Caco-2 (cell line): Measurements from ENCODE around the gene IMPACT. TPM values are rescaled to one million over a fixed set of nuclear protein-coding genes. Genes with fewer than 3 reads are reported as not detected.

Source experiments
- BruUV-seq: library from RNA; stranded (reverse); fragments of 400-500 nt; replicated peaks from 2 replicates; lab custom pipeline; 2021; lab: Mats Ljungman, UMichigan
- CTCF ChIA-PET: fragments of 300-600 bp; sonication (Branson Sonifier 250); formaldehyde crosslinking; loops from one replicate; lab custom pipeline; 2022; ENCODE audit warnings: antibody characterized with exemption; lab: Charles Lee
- POLR2A ChIA-PET: fragments of 300-600 bp; sonication (Branson Sonifier 250); formaldehyde crosslinking; loops from one replicate; lab custom pipeline; 2022; ENCODE audit warnings: antibody characterized with exemption; lab: Charles Lee
- DNase-seq, 2 experiments: peaks; one replicate each; pipeline versions ENCODE4 v3.0.0 to v3.0.0-alpha.2; 2020 to 2022
- H3K27me3 ChIP-seq: replicated peaks from 2 replicates; pipeline ENCODE4 v1.6.0; 2011; ENCODE audit warnings: low read length; ENCODE audit not compliant: control insufficient read depth, insufficient read depth
- H3K36me3 ChIP-seq: 2 replicates; pipeline ENCODE4 v1.5.1; 2011; ENCODE audit warnings: low read length; ENCODE audit not compliant: control insufficient read depth, insufficient read depth
- H3K4me1 ChIP-seq: fragments of 250-450 bp; sonication (Bioruptor Pico); 2 replicates; pipeline ENCODE4 v1.5.1; 2020; ENCODE audit warnings: mild to moderate bottlenecking
- H3K4me3 ChIP-seq: 2 replicates; pipeline ENCODE4 v1.5.1; 2011; ENCODE audit warnings: low read depth, mild to moderate bottlenecking, control low read depth, low read length
- H3K9me3 ChIP-seq: fragments of 250-450 bp; sonication (Bioruptor Pico); 2 replicates; pipeline ENCODE4 v1.5.1; 2020; ENCODE audit warnings: mild to moderate bottlenecking, moderate library complexity
- H3K27ac Mint-ChIP-seq: one replicate; pipeline ENCODE4 v1.8.0; 2022; ENCODE audit warnings: mixed read lengths; ENCODE audit not compliant: unreplicated experiment
- H3K27me3 Mint-ChIP-seq: one replicate; pipeline ENCODE4 v1.8.0; 2022; ENCODE audit warnings: mixed read lengths; ENCODE audit not compliant: insufficient read depth, unreplicated experiment
- H3K36me3 Mint-ChIP-seq: one replicate; pipeline ENCODE4 v1.8.0; 2022; ENCODE audit warnings: mild to moderate bottlenecking, mixed read lengths; ENCODE audit not compliant: insufficient read depth, unreplicated experiment
- H3K4me1 Mint-ChIP-seq: one replicate; pipeline ENCODE4 v1.8.0; 2022; ENCODE audit warnings: low read depth, mixed read lengths; ENCODE audit not compliant: unreplicated experiment
- H3K4me3 Mint-ChIP-seq: one replicate; pipeline ENCODE4 v1.8.0; 2022; ENCODE audit warnings: mild to moderate bottlenecking, moderate library complexity, mixed read lengths; ENCODE audit not compliant: unreplicated experiment
- H3K9me3 Mint-ChIP-seq: one replicate; pipeline ENCODE4 v1.8.0; 2022; ENCODE audit warnings: mixed read lengths; ENCODE audit not compliant: unreplicated experiment
- intact Hi-C: fragments of 100-400 bp; cut with micrococcal nuclease; formaldehyde crosslinking; loops from one replicate; pipeline ENCODE4 v1.10.0; 2022; ENCODE audit not compliant: unreplicated experiment
- total RNA-seq: library from RNA; stranded (reverse); gene quantifications from 2 replicates; pipeline ENCODE4 v1.2.3, GENCODE V29; 2022
- TF ChIP-seq, protein P1 (sequence below), 2 experiments: fragments of 200-600 bp in 1 of 2; IDR thresholded peaks; 1 replicate in 1 of 2; 2 replicates in 1 of 2; pipeline versions ENCODE4 v1.5.1 to v1.8.0; 2011 to 2022; ENCODE audit warnings: antibody characterized with exemption in 1 of 2, control low read depth in 1 of 2, inconsistent platforms in 1 of 2, low read depth in 1 of 2, low read length in 1 of 2, mild to moderate bottlenecking in 1 of 2, moderate library complexity in 1 of 2; ENCODE audit not compliant: insufficient read depth in 1 of 2, severe bottlenecking in 1 of 2, unreplicated experiment in 1 of 2

The IMPACT gene
- total RNA-seq, 1 experiment from 2014 or later = 20.6 TPM

- intact Hi-C loops = no loop called here
- POLR2A ChIA-PET = no interaction called here
These were observed 33.9 kb downstream of the IMPACT start, which contains the start of gene HRH4 for GRCh38 chr18:24460388-24460787. Gene HRH4 (plus strand): TSS chr18:24460637. CDS start chr18:24460729, 92 bp downstream.

DNA sequence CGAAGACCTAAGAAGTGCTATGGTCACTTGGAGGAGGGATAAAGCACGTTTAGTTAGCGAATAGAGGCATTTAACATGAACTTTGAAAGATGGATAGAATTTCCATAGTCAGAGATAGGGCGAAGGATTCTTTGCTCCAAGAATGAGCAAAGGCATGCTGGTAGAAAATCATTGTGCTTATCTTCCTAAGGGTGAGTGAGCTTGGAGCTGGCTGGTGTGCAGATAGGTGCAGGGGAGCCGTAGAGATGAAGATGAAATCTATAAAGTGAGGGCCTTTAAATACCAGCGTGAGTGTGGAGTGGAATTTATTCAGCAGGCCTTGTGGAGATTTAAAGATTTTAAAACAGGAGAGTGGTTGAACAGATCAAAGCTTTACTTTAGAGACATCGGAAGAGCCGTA, 35.5 kb downstream of the IMPACT start:
- DNase-seq = no peak
- Histone ChIP-seq H3K27me3 (no peaks in the 10 kb centered on the region), H3K9me3 (no peaks in the 10 kb centered on the region), H3K36me3 (no peaks in the 10 kb centered on the region), H3K4me1 (no peaks in the 10 kb centered on the region), H3K4me3 (no peak overlapping the region)
- intact Hi-C loops = no loop called here
- no TSS peak for BruUV-seq
- no peaks in the 10 kb centered on the region for H3K27me3 Mint-ChIP-seq
- CTCF ChIA-PET = no interaction called here
- H3K27ac Mint-ChIP-seq = no peak overlapping the region
- H3K4me3 Mint-ChIP-seq = no peak overlapping the region
- TF ChIP-seq, protein P1, sequence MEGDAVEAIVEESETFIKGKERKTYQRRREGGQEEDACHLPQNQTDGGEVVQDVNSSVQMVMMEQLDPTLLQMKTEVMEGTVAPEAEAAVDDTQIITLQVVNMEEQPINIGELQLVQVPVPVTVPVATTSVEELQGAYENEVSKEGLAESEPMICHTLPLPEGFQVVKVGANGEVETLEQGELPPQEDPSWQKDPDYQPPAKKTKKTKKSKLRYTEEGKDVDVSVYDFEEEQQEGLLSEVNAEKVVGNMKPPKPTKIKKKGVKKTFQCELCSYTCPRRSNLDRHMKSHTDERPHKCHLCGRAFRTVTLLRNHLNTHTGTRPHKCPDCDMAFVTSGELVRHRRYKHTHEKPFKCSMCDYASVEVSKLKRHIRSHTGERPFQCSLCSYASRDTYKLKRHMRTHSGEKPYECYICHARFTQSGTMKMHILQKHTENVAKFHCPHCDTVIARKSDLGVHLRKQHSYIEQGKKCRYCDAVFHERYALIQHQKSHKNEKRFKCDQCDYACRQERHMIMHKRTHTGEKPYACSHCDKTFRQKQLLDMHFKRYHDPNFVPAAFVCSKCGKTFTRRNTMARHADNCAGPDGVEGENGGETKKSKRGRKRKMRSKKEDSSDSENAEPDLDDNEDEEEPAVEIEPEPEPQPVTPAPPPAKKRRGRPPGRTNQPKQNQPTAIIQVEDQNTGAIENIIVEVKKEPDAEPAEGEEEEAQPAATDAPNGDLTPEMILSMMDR (IDR thresholded peaks at IDR 0.05; ENCODE audit: insufficient read depth in 1 of 2, low read depth in 1 of 2, low read length in 1 of 2, severe bottlenecking in 1 of 2, unreplicated experiment in 1 of 2) = no peak
- no peaks in the 10 kb centered on the region for H3K36me3 Mint-ChIP-seq
- no peaks in the 10 kb centered on the region for H3K9me3 Mint-ChIP-seq
- no peaks in the 10 kb centered on the region for H3K4me1 Mint-ChIP-seq
- POLR2A ChIA-PET = no interaction called here

More at GRCh38 chr18:24460388-24460787, 33.9 kb downstream of the IMPACT start, which contains the start of gene HRH4:
- Mint-ChIP-seq H3K27ac (no peak within 1 kb of the TSS), H3K4me1 (no peaks in the 10 kb centered on the region), H3K4me3 (no peak within 1 kb of the TSS), H3K27me3 (no peaks in the 10 kb centered on the region), H3K36me3 (no peaks in the 10 kb centered on the region), H3K9me3 (no peaks in the 10 kb centered on the region)
- H3K4me3 ChIP-seq = no peak within 1 kb of the TSS
- no peak for DNase-seq
- BruUV-seq = no TSS peak
- TF ChIP-seq, protein P1 (IDR thresholded peaks at IDR 0.05; ENCODE audit: insufficient read depth in 1 of 2, low read depth in 1 of 2, low read length in 1 of 2, severe bottlenecking in 1 of 2, unreplicated experiment in 1 of 2) = no peak
- CTCF ChIA-PET = no interaction called here
- no peaks in the 10 kb centered on the region for H3K36me3 ChIP-seq
- no peaks in the 10 kb centered on the region for H3K9me3 ChIP-seq
- H3K27me3 ChIP-seq = no peaks in the 10 kb centered on the region
- no peaks in the 10 kb centered on the region for H3K4me1 ChIP-seq

- Mint-ChIP-seq H3K4me3 (no peak overlapping the region), H3K27me3 (no peaks in the 10 kb centered on the region), H3K4me1 (no peaks in the 10 kb centered on the region), H3K9me3 (no peaks in the 10 kb centered on the region), H3K27ac (no peak overlapping the region), H3K36me3 (no peaks in the 10 kb centered on the region)
- Histone ChIP-seq H3K27me3 (no peaks in the 10 kb centered on the region), H3K4me3 (no peak overlapping the region), H3K9me3 (no peaks in the 10 kb centered on the region), H3K36me3 (no peaks in the 10 kb centered on the region), H3K4me1 (no peaks in the 10 kb centered on the region)
- BruUV-seq = no TSS peak
- TF ChIP-seq, protein P1 (IDR thresholded peaks at IDR 0.05; ENCODE audit: insufficient read depth in 1 of 2, low read depth in 1 of 2, low read length in 1 of 2, severe bottlenecking in 1 of 2, unreplicated experiment in 1 of 2) = no peak
- DNase-seq = no peak
- CTCF ChIA-PET = no interaction called here
- intact Hi-C loops = no loop called here
- POLR2A ChIA-PET = no interaction called here
These were observed 36.6 kb downstream of the IMPACT start for GRCh38 chr18:24462838-24463775.
